Fibroblast of lung (primary cell): ENCODE results near the gene TM9SF4. TPM values are rescaled to one million over a fixed set of nuclear protein-coding genes. Genes with fewer than 3 reads are reported as not detected.

Source experiments
- DNase-seq, 2 donors: peaks; one replicate each; pipeline versions ENCODE4 v3.0.0 to v3.0.0-alpha.2; 2010; ENCODE audit warnings: low read depth in 2 of 2
- H2AFZ ChIP-seq: 2 replicates; pipeline ENCODE4 v1.5.1; 2012; ENCODE audit warnings: low read length, control low read depth, inconsistent platforms
- H3K27ac ChIP-seq: 2 replicates; pipeline ENCODE4 v1.5.1; 2011; ENCODE audit warnings: low read length, control low read depth; ENCODE audit not compliant: insufficient read depth
- H3K27me3 ChIP-seq: 2 replicates; pipeline ENCODE4 v1.5.1; 2011; ENCODE audit warnings: mild to moderate bottlenecking, low read length; ENCODE audit not compliant: control insufficient read depth, insufficient read depth
- H3K36me3 ChIP-seq: 2 replicates; pipeline ENCODE4 v1.5.1; 2011; ENCODE audit warnings: low read length; ENCODE audit not compliant: control insufficient read depth, insufficient read depth
- H3K4me1 ChIP-seq: 2 replicates; pipeline ENCODE4 v1.5.1; 2011; ENCODE audit warnings: low read length; ENCODE audit not compliant: control insufficient read depth, insufficient read depth; ENCODE audit errors: extremely low read depth
- H3K4me2 ChIP-seq: 2 replicates; pipeline ENCODE4 v1.5.1; 2011; ENCODE audit warnings: low read length, control low read depth; ENCODE audit not compliant: insufficient read depth; ENCODE audit errors: extremely low read depth
- H3K4me3 ChIP-seq, 4 experiments: fragments of 200-600 bp in 1 of 4; sonication (generic) in 1 of 4; replicated peaks in 1 of 4; 2 replicates each; pipeline ENCODE4 v1.5.1; 2011 to 2016; ENCODE audit warnings: low read length in 4 of 4, low read depth in 3 of 4, mild to moderate bottlenecking in 3 of 4, control low read depth in 2 of 4, inconsistent platforms in 1 of 4, mixed read lengths in 1 of 4; ENCODE audit not compliant: insufficient read depth in 1 of 4; ENCODE audit errors: control extremely low read depth in 1 of 4
- H3K79me2 ChIP-seq: 2 replicates; pipeline ENCODE4 v1.5.1; 2012; ENCODE audit warnings: mild to moderate bottlenecking, low read length, inconsistent platforms; ENCODE audit not compliant: control insufficient read depth, insufficient read depth
- H3K9ac ChIP-seq: 2 replicates; pipeline ENCODE4 v1.5.1; 2011; ENCODE audit warnings: mild to moderate bottlenecking, low read length, control low read depth; ENCODE audit not compliant: insufficient read depth
- H3K9me3 ChIP-seq: 2 replicates; pipeline ENCODE4 v1.5.1; 2012; ENCODE audit warnings: low read depth, low read length; ENCODE audit not compliant: control insufficient read depth, insufficient read depth
- H4K20me1 ChIP-seq: 2 replicates; pipeline ENCODE4 v1.5.1; 2011; ENCODE audit warnings: low read length; ENCODE audit not compliant: control insufficient read depth, insufficient read depth; ENCODE audit errors: extremely low read depth
- EZH2 ChIP-seq: IDR thresholded peaks from 2 replicates; pipeline ENCODE4 v1.5.1; 2012; ENCODE audit warnings: low read length, control low read depth, mild to moderate bottlenecking; ENCODE audit errors: missing control alignments
- polyA plus RNA-seq, 2 donors: library from polyadenylated mRNA; depleted of rRNA in 1 of 2; stranded (reverse) in 1 of 2; unstranded in 1 of 2; fragments of >200 nt; gene quantifications; 2 replicates each; pipeline ENCODE4 v1.2.1, GENCODE V29; 2011 to 2012; ENCODE audit warnings: missing spikeins in 1 of 2
- total RNA-seq: library from RNA; depleted of rRNA; stranded (reverse); fragments of >200 nt; gene quantifications from 2 replicates; pipeline ENCODE4 v1.2.1, GENCODE V29; 2014
- TF ChIP-seq, protein P1 (sequence below), 2 donors: IDR thresholded peaks in 1 of 2; conservative IDR thresholded peaks in 1 of 2; 1 replicate in 1 of 2; 2 replicates in 1 of 2; pipeline ENCODE4 v1.5.1; 2011 to 2012; ENCODE audit warnings: low read length in 2 of 2, control low read depth in 1 of 2, inconsistent platforms in 1 of 2, low read depth in 1 of 2, mild to moderate bottlenecking in 1 of 2

TM9SF4 gene
- total and polyA plus RNA-seq, 2 donors (not counting 1 experiment from before 2014, with no cell fraction given): 33.5 to 71.3 TPM

DNA sequence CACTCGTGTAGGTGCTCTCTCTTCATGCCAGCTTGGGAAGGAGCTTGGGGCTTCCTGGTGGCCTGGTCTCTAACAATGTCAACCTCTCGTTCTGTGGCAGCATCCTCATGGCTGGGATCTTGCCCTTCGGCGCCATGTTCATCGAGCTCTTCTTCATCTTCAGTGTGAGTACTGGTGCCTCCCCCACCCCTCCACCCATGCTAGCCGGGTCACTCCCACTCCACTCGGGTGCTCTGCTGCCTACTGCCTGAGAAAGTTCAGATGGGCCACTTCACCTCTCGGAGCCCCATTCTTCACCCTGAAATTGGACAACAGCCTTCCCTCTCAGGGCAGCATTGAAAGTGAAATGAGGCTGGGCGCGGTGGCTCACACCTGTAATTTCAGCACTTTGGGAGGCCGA is 48.8 kb downstream of the TM9SF4 start:
- TF ChIP-seq EZH2: no peak
- TF ChIP-seq, protein P1, sequence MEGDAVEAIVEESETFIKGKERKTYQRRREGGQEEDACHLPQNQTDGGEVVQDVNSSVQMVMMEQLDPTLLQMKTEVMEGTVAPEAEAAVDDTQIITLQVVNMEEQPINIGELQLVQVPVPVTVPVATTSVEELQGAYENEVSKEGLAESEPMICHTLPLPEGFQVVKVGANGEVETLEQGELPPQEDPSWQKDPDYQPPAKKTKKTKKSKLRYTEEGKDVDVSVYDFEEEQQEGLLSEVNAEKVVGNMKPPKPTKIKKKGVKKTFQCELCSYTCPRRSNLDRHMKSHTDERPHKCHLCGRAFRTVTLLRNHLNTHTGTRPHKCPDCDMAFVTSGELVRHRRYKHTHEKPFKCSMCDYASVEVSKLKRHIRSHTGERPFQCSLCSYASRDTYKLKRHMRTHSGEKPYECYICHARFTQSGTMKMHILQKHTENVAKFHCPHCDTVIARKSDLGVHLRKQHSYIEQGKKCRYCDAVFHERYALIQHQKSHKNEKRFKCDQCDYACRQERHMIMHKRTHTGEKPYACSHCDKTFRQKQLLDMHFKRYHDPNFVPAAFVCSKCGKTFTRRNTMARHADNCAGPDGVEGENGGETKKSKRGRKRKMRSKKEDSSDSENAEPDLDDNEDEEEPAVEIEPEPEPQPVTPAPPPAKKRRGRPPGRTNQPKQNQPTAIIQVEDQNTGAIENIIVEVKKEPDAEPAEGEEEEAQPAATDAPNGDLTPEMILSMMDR (conservative IDR thresholded peaks at IDR 0.05 in 1 of 2, IDR thresholded peaks at IDR 0.05 in 1 of 2; ENCODE audit: low read depth in 1 of 2, low read length in 2 of 2): no peak
- Histone ChIP-seq H3K27ac (no peak overlapping the region), H3K36me3 (peaks cover 18% of the 10 kb centered on the region)

GRCh38 chr20:32158943-32159660 is 49.6 kb downstream of the TM9SF4 start:
- H3K9ac ChIP-seq: no peak overlapping the region
- no peaks in the 10 kb centered on the region for H3K27me3 ChIP-seq
- H3K4me2 ChIP-seq: no peak overlapping the region
- TF ChIP-seq, protein P1 (conservative IDR thresholded peaks at IDR 0.05 in 1 of 2, IDR thresholded peaks at IDR 0.05 in 1 of 2; ENCODE audit: low read depth in 1 of 2, low read length in 2 of 2): no peak
- TF ChIP-seq EZH2: no peak
- H3K4me3 ChIP-seq: no peak overlapping the region
- H3K4me1 ChIP-seq: peaks cover 5% of the 10 kb centered on the region
- no peaks in the 10 kb centered on the region for H4K20me1 ChIP-seq
- H3K9me3 ChIP-seq: no peaks in the 10 kb centered on the region
- no peak overlapping the region for H3K27ac ChIP-seq
- no peaks in the 10 kb centered on the region for H3K79me2 ChIP-seq
- peaks cover 18% of the 10 kb centered on the region for H3K36me3 ChIP-seq
- DNase-seq: no peak
- H2AFZ ChIP-seq: no peak overlapping the region

More for the DNA sequence above, 48.8 kb downstream of the TM9SF4 start:
- H3K9ac ChIP-seq: no peak overlapping the region
- H2AFZ ChIP-seq: no peak overlapping the region
- no peak for DNase-seq
- no peak overlapping the region for H3K4me2 ChIP-seq
- H3K4me3 ChIP-seq: no peak overlapping the region
- no peaks in the 10 kb centered on the region for H3K27me3 ChIP-seq
- H4K20me1 ChIP-seq: no peaks in the 10 kb centered on the region
- H3K79me2 ChIP-seq: no peaks in the 10 kb centered on the region
- no peaks in the 10 kb centered on the region for H3K9me3 ChIP-seq
- peaks cover 5% of the 10 kb centered on the region for H3K4me1 ChIP-seq

DNA sequence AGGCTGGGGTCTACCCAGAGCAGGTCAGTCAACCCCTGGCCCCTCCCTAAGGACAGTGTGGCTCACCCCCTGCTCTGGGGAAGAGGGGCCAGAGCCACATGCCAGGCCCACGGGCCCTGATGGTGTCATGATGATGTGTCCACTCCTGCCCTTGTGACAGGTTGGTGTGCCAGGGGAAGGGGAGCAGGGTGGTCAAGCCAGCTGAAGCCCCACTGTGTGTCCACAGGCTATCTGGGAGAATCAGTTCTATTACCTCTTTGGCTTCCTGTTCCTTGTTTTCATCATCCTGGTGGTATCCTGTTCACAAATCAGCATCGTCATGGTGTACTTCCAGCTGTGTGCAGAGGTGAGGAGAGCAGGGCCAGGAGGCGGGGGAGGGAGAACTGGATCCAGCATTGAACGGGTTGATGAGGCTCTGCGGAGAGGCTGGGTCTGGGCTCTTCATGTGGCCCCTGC is 50.3 kb downstream of the TM9SF4 start:
- TF ChIP-seq EZH2: no peak
- TF ChIP-seq, protein P1 (conservative IDR thresholded peaks at IDR 0.05 in 1 of 2, IDR thresholded peaks at IDR 0.05 in 1 of 2; ENCODE audit: low read depth in 1 of 2, low read length in 2 of 2): no peak
- Histone ChIP-seq H3K27ac (no peak overlapping the region), H2AFZ (no peak overlapping the region), H3K9me3 (no peaks in the 10 kb centered on the region), H3K4me1 (peaks cover 5% of the 10 kb centered on the region), H3K79me2 (no peaks in the 10 kb centered on the region), H4K20me1 (no peaks in the 10 kb centered on the region), H3K9ac (no peak overlapping the region), H3K4me2 (no peak overlapping the region), H3K36me3 (peaks cover 18% of the 10 kb centered on the region), H3K27me3 (no peaks in the 10 kb centered on the region), H3K4me3 (no peak overlapping the region)
- no peak for DNase-seq
